H1 (cell line): ENCODE data around the gene GAB2. TPM values are rescaled to one million over a fixed set of nuclear protein-coding genes. Genes with fewer than 3 reads are reported as not detected.

Source experiments
- CTCF ChIA-PET: fragments of 300-600 bp; sonication (Branson Sonifier 250); formaldehyde crosslinking; loops from one replicate; lab custom pipeline; 2021; ENCODE audit not compliant: partially characterized antibody; lab: Charles Lee
- POLR2A ChIA-PET: fragments of 300-600 bp; sonication (Branson Sonifier 250); formaldehyde crosslinking; loops from one replicate; lab custom pipeline; 2021; ENCODE audit warnings: inconsistent platforms; ENCODE audit not compliant: partially characterized antibody; lab: Charles Lee
- DNase-seq, 2 experiments: peaks; one replicate each; pipeline versions ENCODE4 v3.0.0 to v3.0.0-alpha.2; 2010 to 2022; ENCODE audit warnings: low spot score in 2 of 2, low read depth in 1 of 2, mixed read lengths in 1 of 2
- FAIRE-seq: peaks from 2 replicates; lab custom pipeline; 2011; peaks lifted over from hg19 to GRCh38; lab: Jason Lieb, UNC
- H2AFZ ChIP-seq: 2 replicates; pipeline ENCODE4 v1.8.1; 2012; ENCODE audit warnings: low read length, inconsistent platforms
- H2AK5ac ChIP-seq: 2 replicates; pipeline ENCODE4 v1.6.1; 2013; ENCODE audit warnings: low read depth, low read length
- H2BK120ac ChIP-seq: replicated peaks from 2 replicates; pipeline ENCODE3; 2013; ENCODE audit warnings: low read depth, low read length, inconsistent platforms
- H2BK12ac ChIP-seq: 2 replicates; pipeline ENCODE4 v1.6.1; 2013; ENCODE audit warnings: low read depth, low read length
- H2BK15ac ChIP-seq: 2 replicates; pipeline ENCODE4 v1.6.1; 2013; ENCODE audit warnings: low read length
- H2BK20ac ChIP-seq: 2 replicates; pipeline ENCODE4 v1.6.1; 2013; ENCODE audit warnings: low read length
- H2BK5ac ChIP-seq: 2 replicates; pipeline ENCODE4 v1.6.1; 2013; ENCODE audit warnings: low read depth, low read length
- H3K14ac ChIP-seq: 2 replicates; pipeline ENCODE4 v1.6.1; 2013; ENCODE audit warnings: inconsistent platforms; ENCODE audit not compliant: insufficient read length
- H3K18ac ChIP-seq: 2 replicates; pipeline ENCODE4 v1.6.1; 2013; ENCODE audit warnings: low read length; ENCODE audit errors: extremely low read depth
- H3K23ac ChIP-seq: 2 replicates; pipeline ENCODE4 v1.6.1; 2013; ENCODE audit warnings: inconsistent platforms; ENCODE audit not compliant: insufficient read length
- H3K23me2 ChIP-seq: 2 replicates; pipeline ENCODE4 v1.6.1; 2013; ENCODE audit warnings: low read depth, low read length
- H3K27ac ChIP-seq: 2 replicates; pipeline ENCODE4 v1.6.1; 2011; ENCODE audit warnings: low read depth, low read length, inconsistent platforms
- H3K27me3 ChIP-seq, 4 experiments: replicated peaks in 1 of 4; 1 replicate in 1 of 4; 2 replicates in 3 of 4; pipeline versions ENCODE4 v1.6.1 to v1.8.1; 2011 to 2013; ENCODE audit warnings: low read length in 3 of 4, mild to moderate bottlenecking in 3 of 4, inconsistent platforms in 2 of 4, mixed read lengths in 2 of 4, moderate library complexity in 1 of 4; ENCODE audit not compliant: control insufficient read depth in 3 of 4, insufficient read depth in 3 of 4; ENCODE audit errors: extremely low read depth in 1 of 4
- H3K36me3 ChIP-seq, 4 experiments: 2 replicates each; pipeline versions ENCODE4 v1.6.1 to v1.8.1; 2011 to 2013; ENCODE audit warnings: mild to moderate bottlenecking in 4 of 4, low read length in 3 of 4, moderate library complexity in 2 of 4, control low read depth in 1 of 4, inconsistent platforms in 1 of 4; ENCODE audit not compliant: insufficient read depth in 4 of 4, control insufficient read depth in 2 of 4
- H3K4ac ChIP-seq: replicated peaks from 2 replicates; pipeline ENCODE3; 2013; ENCODE audit warnings: low read length, low read depth, mixed read lengths, inconsistent platforms; ENCODE audit not compliant: insufficient read length
- H3K4me1 ChIP-seq, 4 experiments: replicated peaks in 1 of 4; 1 replicate in 1 of 4; 2 replicates in 3 of 4; pipeline versions ENCODE4 v1.6.1 to v1.8.1; 2011 to 2013; ENCODE audit warnings: low read length in 3 of 4, inconsistent platforms in 2 of 4, mixed read lengths in 1 of 4; ENCODE audit not compliant: insufficient read depth in 4 of 4, control insufficient read depth in 3 of 4
- H3K4me2 ChIP-seq, 2 experiments: 2 replicates each; pipeline versions ENCODE4 v1.6.1 to v1.8.1; 2011 to 2013; ENCODE audit warnings: low read depth in 2 of 2, low read length in 2 of 2, control low read depth in 1 of 2, inconsistent platforms in 1 of 2, mild to moderate bottlenecking in 1 of 2; ENCODE audit not compliant: insufficient read depth in 1 of 2
- H3K4me3 ChIP-seq, 4 experiments: fragments of 200-600, 300-600 bp in 1 of 4; sonication (generic), shearing (Covaris generic), sonication (Bioruptor Twin) in 1 of 4; 2 replicates each; pipeline versions ENCODE4 v1.5.1 to v1.8.1; 2011 to 2016; ENCODE audit warnings: low read length in 4 of 4, low read depth in 3 of 4, control low read depth in 2 of 4, inconsistent platforms in 2 of 4, mild to moderate bottlenecking in 2 of 4, mixed read lengths in 1 of 4, moderate library complexity in 1 of 4; ENCODE audit not compliant: insufficient read depth in 2 of 4; ENCODE audit errors: extremely low read depth in 1 of 4
- H3K56ac ChIP-seq: replicated peaks from 2 replicates; pipeline ENCODE3; 2013; ENCODE audit warnings: low read depth, mild to moderate bottlenecking, mixed read lengths, low read length, inconsistent platforms; ENCODE audit not compliant: insufficient read length
- H3K79me1 ChIP-seq: 2 replicates; pipeline ENCODE4 v1.6.1; 2013; ENCODE audit warnings: low read depth, low read length, control low read depth
- H3K79me2 ChIP-seq, 2 experiments: 2 replicates each; pipeline versions ENCODE4 v1.6.1 to v1.8.1; 2012 to 2013; ENCODE audit warnings: low read length in 2 of 2, mild to moderate bottlenecking in 2 of 2, inconsistent platforms in 1 of 2; ENCODE audit not compliant: insufficient read depth in 2 of 2, control insufficient read depth in 1 of 2
- H3K9ac ChIP-seq, 4 experiments: replicated peaks in 1 of 4; 1 replicate in 1 of 4; 2 replicates in 3 of 4; pipeline versions ENCODE4 v1.6.1 to v1.8.1; 2011 to 2013; ENCODE audit warnings: low read depth in 3 of 4, low read length in 3 of 4, control low read depth in 2 of 4, mild to moderate bottlenecking in 2 of 4, moderate library complexity in 2 of 4, inconsistent platforms in 1 of 4; ENCODE audit errors: extremely low read depth in 1 of 4
- H3K9me3 ChIP-seq, 2 experiments: 2 replicates each; pipeline versions ENCODE4 v1.6.1 to v1.8.1; 2012 to 2013; ENCODE audit warnings: mild to moderate bottlenecking in 2 of 2, moderate library complexity in 2 of 2, control low read depth in 1 of 2, inconsistent platforms in 1 of 2, low read depth in 1 of 2, low read length in 1 of 2, mixed read lengths in 1 of 2; ENCODE audit not compliant: insufficient read depth in 2 of 2
- H4K20me1 ChIP-seq, 2 experiments: replicated peaks in 1 of 2; 2 replicates each; pipeline versions ENCODE3 to v1.8.1; 2011 to 2013; ENCODE audit warnings: inconsistent platforms in 2 of 2, low read length in 2 of 2, mild to moderate bottlenecking in 1 of 2; ENCODE audit not compliant: insufficient read depth in 2 of 2, control insufficient read depth in 1 of 2
- H4K5ac ChIP-seq: 2 replicates; pipeline ENCODE4 v1.6.1; 2013; ENCODE audit warnings: low read length, low read depth, mixed read lengths, inconsistent platforms; ENCODE audit not compliant: insufficient read length
- H4K8ac ChIP-seq: 2 replicates; pipeline ENCODE4 v1.8.0; 2013; ENCODE audit warnings: mild to moderate bottlenecking, moderate library complexity, low read length, inconsistent platforms; ENCODE audit not compliant: insufficient read depth; ENCODE audit errors: extremely low read depth
- H4K91ac ChIP-seq: replicated peaks from 2 replicates; pipeline ENCODE3; 2013; ENCODE audit warnings: low read length, mixed read lengths, inconsistent platforms; ENCODE audit not compliant: insufficient read length
- BACH1 ChIP-seq: IDR thresholded peaks from 2 replicates; pipeline ENCODE4 v1.6.1; 2012; ENCODE audit warnings: low read length, improper control_type of control experiment
- KDM1A ChIP-seq: fragments of 200-600, 300-600 bp; sonication (generic); IDR thresholded peaks from 2 replicates; pipeline ENCODE4 v1.7.1; 2016; ENCODE audit warnings: mild to moderate bottlenecking, low read length, borderline replicate concordance
- MAFK ChIP-seq: IDR thresholded peaks from 2 replicates; pipeline ENCODE4 v1.6.1; 2012; ENCODE audit warnings: low read depth, mild to moderate bottlenecking, improper control_type of control experiment, low read length
- RBBP5 ChIP-seq: IDR thresholded peaks from 2 replicates; pipeline ENCODE4 v1.7.1; 2012; ENCODE audit warnings: low read depth, mild to moderate bottlenecking, inconsistent platforms, low read length, moderate library complexity, borderline replicate concordance
- RFX5 ChIP-seq: IDR thresholded peaks from 2 replicates; pipeline ENCODE4 v1.6.1; 2011; ENCODE audit warnings: low read depth, low read length, improper control_type of control experiment, borderline replicate concordance
- WGBS, 2 experiments: shearing (Covaris generic) in 1 of 2; methylation state at CpG; one replicate each; pipeline versions ENCODE4 v1.1.6 to v1.1.7; 2013 to 2015; ENCODE audit warnings: low lambda C conversion rate in 2 of 2, mixed read lengths in 2 of 2, inconsistent platforms in 1 of 2, low coverage in 1 of 2, missing lambda C conversion rate in 1 of 2; ENCODE audit not compliant: insufficient replicate concordance in 2 of 2, insufficient coverage in 1 of 2, insufficient read length in 1 of 2; ENCODE audit errors: extremely low coverage in 1 of 2, missing lambda C conversion rate in 1 of 2; 5-methylcytosine and 5-hydroxymethylcytosine counted together
- polyA plus RNA-seq, 7 experiments: library from polyadenylated mRNA; depleted of rRNA in 3 of 7; stranded (reverse) in 5 of 7; unstranded in 2 of 7; fragments of >200 nt in 5 of 7; fragments of 200-250 nt in 2 of 7; gene quantifications; 1 replicate in 5 of 7; 2 replicates in 1 of 7; 4 replicates in 1 of 7; pipeline versions ENCODE4 v1.2.1 to v1.2.3, GENCODE V29; 2011 to 2013; ENCODE audit warnings: missing spikeins in 2 of 7, mixed read lengths in 2 of 7
- total RNA-seq: library from RNA; stranded (reverse); fragmentation: NEBNext Ultra II Directional; extraction: Animal tissue kit (Norgen Biotek cat#: 25700); gene quantifications from 2 replicates; pipeline ENCODE4 v1.2.1, GENCODE V29; 2021

The GAB2 gene
- total and polyA plus RNA-seq, 2 of the 8 experiments (the other 6 are each of a cell fraction or from before 2014, with no cell fraction given), result 6.3 to 14.0 TPM

GRCh38 chr11:78424334-78425270 lies 7.0 kb upstream of the GAB2 start:
- H3K27ac ChIP-seq, result no peak overlapping the region
- H2AFZ ChIP-seq, result no peak overlapping the region
- no peak overlapping the region for H4K91ac ChIP-seq
- H3K4me2 ChIP-seq, result peak overlapping the region; percentile 17 to 31; a peak in 2 of 4 replicates
- no peaks in the 10 kb centered on the region for H3K9me3 ChIP-seq
- CTCF ChIA-PET, result interaction anchor here (1.2 to 1.3 kb wide), 2 partner anchors 9 to 149 kb away, joined by 4 to 5 read pairs; no protein-coding TSS in a partner anchor
- H2BK5ac ChIP-seq, result no peak overlapping the region
- no peak overlapping the region for H3K14ac ChIP-seq
- H4K8ac ChIP-seq, result no peak overlapping the region
- H2BK15ac ChIP-seq, result no peak overlapping the region
- H3K79me2 ChIP-seq, result no peaks in the 10 kb centered on the region
- H3K9ac ChIP-seq, result no peak overlapping the region
- WGBS, 2 experiments, result 88 to 100% methylated on average over 1 to 7 of the region's 7 CpGs
- H2BK120ac ChIP-seq, result no peak overlapping the region
- no peaks in the 10 kb centered on the region for H3K79me1 ChIP-seq
- FAIRE-seq, result no peak
- no peak overlapping the region for H4K5ac ChIP-seq
- H2AK5ac ChIP-seq, result no peak overlapping the region
- H2BK20ac ChIP-seq, result no peak overlapping the region
- H3K27me3 ChIP-seq, result peaks cover 0 to 2% (median under 1%) of the 10 kb centered on the region in 4 experiments; a peak in 2 of 7 replicates
- DNase-seq, result no peak
- H3K56ac ChIP-seq, result no peak overlapping the region
- H3K23ac ChIP-seq, result no peak overlapping the region
- H3K18ac ChIP-seq, result no peak overlapping the region
- POLR2A ChIA-PET, result no interaction called here
- H3K4me1 ChIP-seq, result peaks cover 2 to 13% (median 5%) of the 10 kb centered on the region in 4 experiments; a peak in 5 of 7 replicates
- no peaks in the 10 kb centered on the region; a peak in 1 of 8 replicates for H3K36me3 ChIP-seq
- H3K4ac ChIP-seq, result no peak overlapping the region
- peak; percentile 71 for TF ChIP-seq MAFK
- peak; percentile 86 for TF ChIP-seq BACH1
- no peak for TF ChIP-seq RBBP5
- TF ChIP-seq KDM1A, result no peak
- no peak for TF ChIP-seq RFX5
- no peaks in the 10 kb centered on the region for H4K20me1 ChIP-seq
- H3K23me2 ChIP-seq, result peaks cover 2% of the 10 kb centered on the region; the same call in 1 of the 2 replicates
- peak overlapping the region in 1 of 4 experiments; percentile 2; a peak in 1 of 8 replicates for H3K4me3 ChIP-seq
- H2BK12ac ChIP-seq, result no peak overlapping the region
